NCI-H774 (cell line): ENCODE results near the gene SLC38A3.
A peak's percentile ranks its signal among the peaks of the same experiment; 100 is the strongest.
"Not testable (repeated sequence)": the region's sequence is repeated elsewhere in the genome, so short reads cannot be mapped to it uniquely, and the experiment has no call there.

Experiments used
- DNase-seq: peaks from one replicate; lab custom pipeline; 2025; lab: John Stamatoyannopoulos, UW

SLC38A3 gene

GRCh38 chr3:50250514-50250913 is 45.4 kb downstream of the SLC38A3 start:
- no peak for DNase-seq

- DNase-seq: no peak
Observed at GRCh38 chr3:50251220-50251619, 46.1 kb downstream of the SLC38A3 start.

- DNase-seq: no peak
Observed at GRCh38 chr3:50254577-50255250, 49.6 kb downstream of the SLC38A3 start.

- DNase-seq: no peak
Observed at GRCh38 chr3:50255251-50255615, 50.2 kb downstream of the SLC38A3 start.

- DNase-seq: no peak
Observed at GRCh38 chr3:50256978-50257890, 52.2 kb downstream of the SLC38A3 start.

GRCh38 chr3:50258029-50258680 is 53.1 kb downstream of the SLC38A3 start:
- no peak for DNase-seq

- no peak for DNase-seq
Observed at GRCh38 chr3:50258979-50259378, 53.9 kb downstream of the SLC38A3 start.

GRCh38 chr3:50259432-50260026 is 54.5 kb downstream of the SLC38A3 start:
- DNase-seq: no peak

- DNase-seq: peak; percentile 51
Observed at GRCh38 chr3:50260027-50260941, 55.2 kb downstream of the SLC38A3 start.

GRCh38 chr3:50260942-50261441 is 55.9 kb downstream of the SLC38A3 start:
- DNase-seq: no peak

GRCh38 chr3:50261505-50261904 is 56.4 kb downstream of the SLC38A3 start:
- no peak for DNase-seq

- not testable (repeated sequence) for DNase-seq
Observed at GRCh38 chr3:50262200-50262599, 57.1 kb downstream of the SLC38A3 start.

- no peak for DNase-seq
Observed at GRCh38 chr3:50262778-50263177, 57.7 kb downstream of the SLC38A3 start.

- no peak for DNase-seq
Observed at GRCh38 chr3:50263478-50264382, 58.7 kb downstream of the SLC38A3 start.

GRCh38 chr3:50264383-50264963 is 59.4 kb downstream of the SLC38A3 start:
- DNase-seq: no peak

GRCh38 chr3:50264964-50265485 is 60.0 kb downstream of the SLC38A3 start:
- no peak for DNase-seq

GRCh38 chr3:50265571-50265970 is 60.5 kb downstream of the SLC38A3 start:
- no peak for DNase-seq

- DNase-seq: no peak
Observed at GRCh38 chr3:50266017-50266416, 60.9 kb downstream of the SLC38A3 start.

GRCh38 chr3:50266836-50267235 is 61.8 kb downstream of the SLC38A3 start:
- DNase-seq: no peak
